NCI-H2227 (cell line): ENCODE data around the gene ADARB2.

ENCODE experiments used
- DNase-seq: peaks from one replicate; lab custom pipeline; 2025; ENCODE audit not compliant: unreplicated experiment; lab: John Stamatoyannopoulos, UW

Gene ADARB2

GRCh38 chr10:1643908-1644179, 93.5 kb downstream of the ADARB2 start:
- no peak for DNase-seq

- DNase-seq: no peak
Measured at GRCh38 chr10:1643161-1643907, 94.0 kb downstream of the ADARB2 start.

GRCh38 chr10:1642600-1643160, 94.6 kb downstream of the ADARB2 start:
- no peak for DNase-seq

- no peak for DNase-seq
Measured at GRCh38 chr10:1641402-1641801, 95.9 kb downstream of the ADARB2 start.

- no peak for DNase-seq
Measured at GRCh38 chr10:1638889-1639419, 98.4 kb downstream of the ADARB2 start.

GRCh38 chr10:1635340-1635739, 102.0 kb downstream of the ADARB2 start:
- DNase-seq: no peak

- DNase-seq: no peak
Measured at GRCh38 chr10:1634239-1634638, 103.1 kb downstream of the ADARB2 start.

GRCh38 chr10:1633783-1634182, 103.5 kb downstream of the ADARB2 start:
- DNase-seq: no peak

GRCh38 chr10:1632596-1632995, 104.7 kb downstream of the ADARB2 start:
- DNase-seq: no peak

GRCh38 chr10:1632141-1632540, 105.2 kb downstream of the ADARB2 start:
- DNase-seq: no peak

GRCh38 chr10:1631282-1631681, 106.0 kb downstream of the ADARB2 start:
- DNase-seq: no peak

GRCh38 chr10:1630304-1630703, 107.0 kb downstream of the ADARB2 start:
- DNase-seq: no peak

GRCh38 chr10:1629326-1630198, 107.8 kb downstream of the ADARB2 start:
- no peak for DNase-seq

- no peak for DNase-seq
Measured at GRCh38 chr10:1628757-1629156, 108.6 kb downstream of the ADARB2 start.

GRCh38 chr10:1627945-1628344, 109.4 kb downstream of the ADARB2 start:
- DNase-seq: no peak

- no peak for DNase-seq
Measured at GRCh38 chr10:1626835-1627234, 110.5 kb downstream of the ADARB2 start.

- no peak for DNase-seq
Measured at GRCh38 chr10:1626410-1626809, 110.9 kb downstream of the ADARB2 start.

- DNase-seq: no peak
Measured at GRCh38 chr10:1625731-1626130, 111.6 kb downstream of the ADARB2 start.

GRCh38 chr10:1625079-1625478, 112.2 kb downstream of the ADARB2 start:
- no peak for DNase-seq

- DNase-seq: no peak
Measured at GRCh38 chr10:1624240-1624639, 113.1 kb downstream of the ADARB2 start.

GRCh38 chr10:1620803-1621202, 116.5 kb downstream of the ADARB2 start:
- no peak for DNase-seq
